Medulla oblongata (tissue), 1 donor: ENCODE data around the gene SPRING1.
"Not testable (repeated sequence)": the region's sequence is repeated elsewhere in the genome, so short reads cannot be mapped to it uniquely, and the experiment has no call there.

Experiments used
- DNase-seq: peaks from one replicate; pipeline ENCODE4 v3.0.0-alpha.2; 2015; ENCODE audit errors: extremely low spot score

SPRING1 gene, protein sequence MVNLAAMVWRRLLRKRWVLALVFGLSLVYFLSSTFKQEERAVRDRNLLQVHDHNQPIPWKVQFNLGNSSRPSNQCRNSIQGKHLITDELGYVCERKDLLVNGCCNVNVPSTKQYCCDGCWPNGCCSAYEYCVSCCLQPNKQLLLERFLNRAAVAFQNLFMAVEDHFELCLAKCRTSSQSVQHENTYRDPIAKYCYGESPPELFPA

DNA sequence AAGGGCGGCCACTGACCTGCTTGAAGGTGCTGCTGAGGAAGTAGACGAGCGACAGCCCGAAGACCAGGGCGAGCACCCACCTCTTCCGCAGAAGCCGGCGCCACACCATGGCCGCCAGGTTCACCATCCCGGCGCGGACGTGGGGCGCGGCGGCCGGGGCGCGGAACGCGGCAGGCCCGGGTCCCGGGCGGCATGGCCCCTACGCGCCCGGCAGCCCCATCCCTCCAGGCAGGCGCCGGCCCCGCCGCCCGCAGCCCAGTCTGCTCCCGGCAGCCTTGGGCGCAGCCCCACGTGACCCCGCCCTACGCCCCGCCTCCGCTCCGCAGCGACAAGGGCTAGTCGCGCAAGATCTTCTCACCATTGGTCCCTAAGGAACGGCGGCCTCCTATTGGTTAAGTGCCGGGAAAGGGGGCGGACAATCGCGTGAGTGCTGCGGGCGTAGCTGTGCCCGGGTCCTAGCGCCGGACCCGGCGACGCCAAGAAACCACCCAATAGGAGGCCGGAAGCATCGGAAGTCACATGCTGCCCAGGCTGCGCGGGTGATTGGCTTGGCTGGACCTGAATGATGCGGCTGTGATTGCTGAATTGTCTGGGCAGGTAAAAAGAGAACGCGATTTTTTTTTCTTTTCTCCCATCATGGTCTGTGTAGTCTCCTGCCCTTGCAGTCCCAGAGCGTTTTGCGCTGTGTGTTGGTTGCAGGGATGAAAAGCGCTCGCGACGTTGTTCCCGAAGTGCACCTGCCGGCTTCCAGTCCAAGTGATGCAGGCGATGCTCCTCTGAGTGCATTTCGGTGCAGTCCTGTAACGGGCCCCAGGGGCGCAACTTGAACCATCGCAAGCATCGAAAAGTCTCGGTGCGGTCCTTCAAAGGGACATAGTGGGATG is at the start of gene SPRING1, which contains the start of gene RNFT2:
Gene SPRING1 (minus strand): TSS at position 296 of the 884 bp plus-strand sequence. CDS start 169 bp downstream, at position 127.
Gene RNFT2 (plus strand): TSS at position 542 of the 884 bp plus-strand sequence. CDS start 2,183 bp downstream, outside the sequence.
- peak; percentile 100 for DNase-seq

DNA sequence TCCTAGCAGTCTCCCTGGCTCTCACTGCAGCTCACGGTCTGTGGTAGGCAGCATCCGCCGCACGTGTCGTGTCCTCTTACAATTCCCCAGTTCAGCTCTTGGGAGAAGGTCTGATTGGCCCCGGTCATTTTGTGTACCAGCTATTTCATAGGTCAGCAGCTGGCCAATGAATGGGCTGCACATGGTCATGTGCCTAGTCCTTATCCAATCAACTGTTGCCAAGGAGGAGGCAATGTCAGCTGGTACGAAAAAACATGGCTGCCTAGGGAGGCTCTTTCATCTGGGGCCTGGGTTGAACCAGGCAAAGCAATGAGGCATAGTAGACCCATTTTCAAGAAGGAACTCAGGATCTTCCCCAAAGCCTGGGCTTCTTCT is 46.4 kb upstream of the SPRING1 start:
- DNase-seq, result no peak

DNA sequence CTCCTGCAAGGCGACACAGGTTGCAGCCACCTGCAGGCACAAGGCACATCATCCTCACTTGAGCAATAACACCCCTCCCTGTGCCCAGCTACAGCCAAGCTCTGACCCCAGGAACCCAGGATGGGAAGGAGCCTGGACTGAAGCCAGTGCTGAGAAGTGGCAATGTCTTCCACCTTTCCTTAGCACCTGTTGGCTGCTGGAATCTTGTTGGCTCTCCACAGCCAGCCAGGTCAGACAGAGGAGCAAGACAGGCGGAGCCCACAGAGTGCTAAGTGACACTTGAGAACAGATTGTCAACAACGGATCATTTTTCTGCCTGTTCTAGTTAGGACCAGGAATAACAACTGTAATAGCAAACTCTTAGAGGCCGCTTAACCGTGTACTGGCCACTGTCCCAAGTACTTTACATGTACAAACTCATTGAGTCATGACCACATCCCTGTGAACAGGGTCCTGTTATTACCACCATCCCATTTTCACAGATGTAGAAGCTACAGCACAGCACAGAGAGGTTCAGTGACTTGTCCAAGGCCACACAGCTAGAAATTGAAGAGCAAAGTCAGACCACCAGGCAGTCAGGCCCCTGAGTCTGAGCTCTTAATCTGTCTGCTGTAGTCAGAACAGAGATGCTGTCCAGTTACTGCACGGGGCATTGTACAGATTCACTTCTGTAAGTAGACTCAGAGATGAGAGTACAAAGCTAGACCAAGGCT is 45.8 kb upstream of the SPRING1 start:
- DNase-seq, result no peak

DNA sequence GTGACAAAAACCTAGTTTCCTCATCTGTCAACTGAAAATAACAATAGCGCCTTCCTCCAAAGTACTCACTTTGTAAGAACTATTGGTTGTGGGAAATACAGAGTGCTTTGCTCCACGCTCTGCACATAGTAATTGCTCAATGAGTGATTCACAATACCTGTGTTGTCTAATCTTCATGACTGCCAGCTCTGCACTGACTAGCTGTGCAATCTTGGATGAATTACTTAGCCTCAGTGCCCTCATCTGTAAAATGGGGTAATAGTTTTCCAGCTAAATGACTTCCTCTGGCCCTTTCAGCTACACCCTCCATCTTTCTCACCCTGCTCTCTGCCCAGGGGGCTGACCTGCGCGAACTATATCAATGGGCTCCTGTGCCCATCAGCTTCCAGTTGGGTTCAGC is 43.1 kb upstream of the SPRING1 start:
- DNase-seq, result no peak

DNA sequence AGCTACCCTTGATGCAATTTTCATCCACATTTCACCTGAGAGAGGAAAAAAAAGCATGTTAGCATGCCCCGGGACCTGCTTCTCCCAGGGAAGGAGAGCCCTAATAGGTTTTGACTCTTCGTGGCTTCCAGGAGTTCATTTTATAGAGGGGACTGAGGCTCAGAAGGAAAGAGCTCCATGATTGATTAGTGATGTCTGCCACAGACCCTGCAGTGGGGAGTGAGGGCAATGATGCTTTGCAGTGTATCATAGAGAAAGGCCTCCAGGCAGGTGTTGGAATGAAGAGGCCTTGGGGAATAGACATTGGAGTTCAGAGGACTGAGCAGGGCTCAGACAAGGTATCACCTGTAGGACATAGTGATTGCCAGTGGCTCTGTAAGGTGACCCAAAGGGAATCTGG is 41.7 kb upstream of the SPRING1 start:
- no peak for DNase-seq

DNA sequence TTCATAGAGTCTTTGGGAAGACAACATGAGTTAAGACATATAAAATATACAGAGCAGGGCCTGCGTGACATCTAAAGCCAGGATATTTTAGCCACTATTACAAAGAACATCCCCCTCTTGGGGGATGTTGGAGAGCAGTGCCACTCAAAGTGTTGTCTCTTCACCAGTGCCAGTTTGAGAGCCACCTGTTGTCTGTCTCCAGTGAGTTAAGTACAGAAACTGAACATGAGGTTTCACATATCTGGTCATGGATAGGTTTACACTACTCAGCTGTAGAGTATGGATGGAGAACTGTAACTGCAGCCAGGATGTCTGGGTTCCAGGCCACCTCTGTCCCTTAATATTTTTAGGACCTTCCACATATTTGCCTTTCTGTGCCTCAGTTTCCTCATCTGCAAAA is 39.4 kb upstream of the SPRING1 start:
- no peak for DNase-seq

DNA sequence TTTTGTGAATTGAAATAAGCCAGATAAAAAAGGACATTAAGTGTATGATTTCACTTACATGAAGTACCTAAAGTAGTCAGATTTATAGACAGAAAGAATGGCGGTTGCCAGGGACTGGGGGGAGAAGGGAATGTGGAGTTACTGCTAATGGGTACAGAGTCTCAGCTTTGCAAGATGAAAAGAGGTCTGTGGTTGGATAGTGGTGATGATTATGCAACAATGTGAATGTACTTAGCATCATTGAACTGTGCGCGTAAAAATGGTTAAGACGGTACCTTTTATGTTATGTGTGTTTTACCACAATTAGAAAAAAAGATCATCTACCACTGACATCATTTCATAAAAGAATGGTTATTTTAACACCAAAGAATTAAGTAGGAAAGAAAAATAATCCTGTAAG is 36.2 kb upstream of the SPRING1 start:
- no peak for DNase-seq

DNA sequence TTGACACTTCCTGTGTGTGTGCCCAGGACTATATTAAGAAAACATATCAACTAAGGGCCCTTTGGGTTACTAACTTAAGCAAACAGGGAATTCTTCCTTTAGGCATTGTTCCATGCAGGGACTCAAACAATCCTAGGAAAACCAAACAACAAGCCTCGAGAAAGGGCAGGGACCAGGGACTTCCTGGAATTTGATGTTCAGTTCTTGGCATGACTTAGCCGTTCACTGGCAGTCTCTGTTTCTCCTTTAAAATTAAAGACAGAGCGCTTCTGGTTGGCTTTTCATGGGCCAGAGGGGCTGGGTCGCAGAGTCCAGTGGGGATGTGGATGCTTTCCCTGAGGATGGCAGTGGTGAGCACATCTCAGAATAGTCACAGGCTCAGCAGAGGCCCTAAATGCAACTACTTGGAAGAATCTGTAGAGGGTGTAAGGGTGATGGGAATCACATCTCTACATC is 35.4 kb upstream of the SPRING1 start:
- DNase-seq, result no peak

DNA sequence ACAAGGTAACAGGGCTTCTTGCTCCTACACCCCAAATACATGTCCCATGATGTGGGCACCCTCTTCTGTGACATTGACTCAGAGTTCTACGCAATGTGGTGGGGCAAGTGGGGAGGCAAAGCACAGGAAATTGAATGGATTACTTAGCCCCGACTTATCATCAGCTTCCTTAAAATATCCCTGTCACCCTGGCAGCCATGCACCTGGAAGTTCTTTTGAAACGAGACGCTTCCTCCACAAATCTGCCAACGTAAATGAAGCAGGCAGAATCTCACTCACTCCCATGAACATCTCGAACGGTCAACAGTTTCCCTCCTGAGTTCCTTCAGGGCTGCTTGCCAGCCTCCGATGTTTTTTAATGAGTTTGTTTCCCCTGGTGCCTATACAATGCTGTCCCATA is 33.8 kb upstream of the SPRING1 start:
- DNase-seq, result no peak

DNA sequence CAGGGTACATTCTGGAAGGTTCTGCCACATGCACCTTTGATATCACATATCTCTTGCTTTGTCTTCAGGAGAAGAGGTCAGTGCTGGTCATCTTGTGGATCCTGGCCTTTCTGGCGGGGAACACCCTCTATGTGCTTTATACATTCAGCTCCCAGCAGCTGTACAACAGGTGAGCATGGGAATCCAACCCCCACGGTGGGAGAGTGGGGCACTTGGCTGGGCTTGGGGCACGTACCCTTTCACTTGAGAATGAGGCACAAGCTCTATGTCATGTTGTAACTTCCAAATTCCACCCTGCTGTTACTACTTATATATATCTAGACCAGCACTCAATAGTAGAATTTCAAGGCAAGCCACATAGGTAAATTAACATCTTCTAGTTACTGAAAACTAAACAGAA is 28.9 kb upstream of the SPRING1 start:
- DNase-seq, result no peak

DNA sequence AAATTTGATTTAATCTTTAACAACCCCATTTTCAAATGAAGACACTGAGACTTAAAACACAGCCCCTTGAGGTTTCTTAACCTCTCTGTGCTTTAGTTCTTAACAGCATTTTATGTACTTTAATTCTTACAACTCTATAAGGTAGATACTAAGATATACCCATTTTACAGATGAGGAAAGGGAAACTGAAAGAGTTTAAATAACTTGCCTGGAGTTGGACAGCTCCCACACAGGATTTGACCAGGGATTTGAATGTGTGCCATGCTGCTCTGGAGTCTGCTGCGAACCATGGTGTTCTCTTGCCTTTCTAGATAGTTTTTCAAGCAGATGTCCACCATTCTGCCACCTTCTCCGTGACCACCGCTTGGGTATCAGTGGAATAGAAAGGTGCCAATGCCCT is 28.4 kb upstream of the SPRING1 start:
- DNase-seq, result no peak

DNA sequence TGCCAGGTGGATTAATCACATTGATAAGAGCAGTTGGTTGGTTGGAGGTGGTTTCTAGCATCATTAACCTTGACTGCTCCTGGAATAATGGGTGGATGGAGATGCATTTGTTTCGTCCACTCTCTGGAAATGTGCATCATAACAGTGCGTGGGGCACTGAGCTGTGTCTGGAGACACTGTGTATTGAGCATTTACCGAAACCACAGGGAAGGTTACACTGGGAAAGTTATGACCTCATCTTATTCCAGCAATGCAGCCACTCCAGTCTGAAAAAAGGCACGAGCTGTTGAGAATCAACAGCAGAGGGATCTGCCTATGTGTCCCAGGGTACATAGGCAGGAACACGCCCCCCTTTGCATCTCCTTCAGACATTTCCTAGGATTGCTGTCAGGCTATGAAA is 27.4 kb upstream of the SPRING1 start:
- DNase-seq, result no peak

DNA sequence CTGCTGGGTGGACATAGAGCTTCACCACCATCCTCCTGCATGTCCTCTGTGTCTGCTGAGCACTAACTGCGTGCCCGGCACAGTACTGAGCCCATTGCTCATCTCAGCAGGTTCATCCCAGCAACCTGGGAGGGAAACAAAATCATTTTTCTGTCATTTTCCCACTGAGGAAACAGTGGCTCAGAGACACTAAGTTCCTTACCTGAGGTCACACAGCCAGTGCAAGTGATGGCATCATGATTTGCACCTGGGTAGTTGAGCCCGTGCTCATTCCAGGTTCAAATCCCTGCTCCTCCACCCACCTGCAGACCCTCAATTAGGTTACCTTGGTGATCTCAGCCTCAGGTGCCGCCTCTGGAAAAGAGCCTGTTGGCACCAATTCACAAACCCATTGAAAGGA is 23.6 kb upstream of the SPRING1 start:
- no peak for DNase-seq

DNA sequence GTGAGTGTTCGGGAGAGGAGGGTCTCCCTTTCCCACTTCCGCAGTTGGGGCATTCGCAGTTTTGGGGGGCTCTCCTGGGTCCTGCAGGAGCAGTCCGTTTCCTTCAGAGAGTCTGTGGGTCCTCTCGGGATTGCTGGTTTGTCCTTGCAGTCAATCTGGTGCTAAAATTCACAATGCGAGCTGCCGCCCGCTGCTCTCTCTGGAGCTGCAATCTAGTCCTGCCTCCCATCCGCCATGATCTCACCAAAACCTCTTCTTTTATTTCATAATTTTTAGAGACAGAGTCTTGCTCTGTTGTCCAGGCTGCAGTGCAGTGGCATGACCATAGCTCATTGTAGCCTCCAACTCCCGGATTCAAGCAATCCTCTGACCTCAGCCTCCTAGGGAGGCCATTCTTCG is 22.8 kb upstream of the SPRING1 start:
- DNase-seq, result no peak

DNA sequence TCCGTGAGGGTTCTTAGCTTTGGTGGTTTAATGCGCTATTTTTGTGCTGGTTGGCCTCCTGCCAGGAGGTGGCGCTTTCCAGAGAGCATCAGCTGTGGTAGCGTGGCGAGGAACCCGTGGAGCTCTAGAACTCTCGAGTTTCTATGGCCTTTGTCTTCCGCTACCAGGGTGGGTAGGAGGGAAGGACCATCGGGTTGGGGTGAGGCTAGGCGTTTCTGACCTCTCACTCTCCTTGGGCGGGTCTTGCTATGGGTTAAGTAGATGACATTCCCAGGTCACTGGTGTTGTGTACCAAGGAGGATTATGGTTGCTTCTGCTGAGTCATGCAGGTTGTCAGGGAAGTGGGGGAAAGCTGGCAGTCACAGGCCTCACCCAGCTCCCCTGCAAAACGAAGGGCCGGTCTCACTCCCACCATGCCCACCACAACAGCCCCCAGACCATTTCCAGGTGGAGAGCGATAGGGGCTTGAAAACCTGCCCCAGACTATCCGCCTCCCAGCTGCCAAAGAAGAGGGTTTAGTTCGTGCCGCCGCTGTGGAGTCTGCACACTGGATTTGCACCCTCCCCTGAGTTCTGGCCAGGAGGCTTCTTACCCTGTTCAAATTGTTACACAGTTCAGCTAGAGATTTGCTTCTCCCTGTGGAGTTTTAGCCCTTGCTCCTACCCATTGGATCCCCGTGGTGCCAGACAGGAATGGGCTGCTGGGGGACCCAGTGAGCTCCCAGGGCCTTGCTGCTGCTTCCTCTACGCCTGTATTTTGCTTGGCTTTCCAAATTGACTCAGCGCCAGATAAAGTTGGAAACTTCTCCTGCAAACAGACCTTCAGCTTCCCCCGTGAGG is 22.1 kb upstream of the SPRING1 start:
- DNase-seq, result no peak

DNA sequence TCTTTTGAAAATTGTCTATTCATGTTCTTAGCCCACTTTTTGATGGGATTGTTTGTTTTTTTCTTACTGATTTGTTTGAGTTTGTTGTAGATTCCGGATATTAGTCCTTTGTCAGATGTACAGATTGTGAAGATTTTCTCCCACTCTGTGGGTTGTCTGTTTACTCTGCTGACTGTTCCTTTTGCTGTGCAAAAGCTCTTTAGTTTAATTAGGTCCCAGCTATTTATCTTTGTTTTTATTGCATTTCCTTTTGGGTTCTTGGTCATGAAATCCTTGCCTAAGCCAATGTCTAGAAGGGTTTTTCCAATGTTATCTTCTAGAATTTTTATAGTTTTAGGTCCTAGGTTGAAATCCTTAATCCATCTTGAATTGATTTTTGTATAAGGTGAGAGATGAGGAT is 16.9 kb upstream of the SPRING1 start:
- not testable (repeated sequence) for DNase-seq

DNA sequence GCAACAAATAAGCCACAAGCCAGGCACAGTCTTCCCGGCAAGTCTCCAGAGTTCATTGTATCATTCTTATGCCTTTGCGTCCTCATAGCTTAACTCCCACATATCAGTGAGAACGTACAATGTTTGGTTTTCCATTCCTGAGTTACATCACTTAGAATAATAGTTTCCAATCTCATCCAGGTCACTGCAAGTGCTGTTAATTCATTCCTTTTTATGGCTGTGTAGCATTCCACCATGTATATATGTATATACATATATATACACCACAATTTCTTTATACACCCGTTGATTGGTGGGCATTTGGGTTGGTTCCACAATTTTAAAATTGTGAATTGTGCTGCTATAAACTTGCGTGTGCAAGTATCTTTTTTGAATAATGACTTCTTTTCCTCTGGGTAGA is 16.2 kb upstream of the SPRING1 start:
- DNase-seq, result not testable (repeated sequence)

DNA sequence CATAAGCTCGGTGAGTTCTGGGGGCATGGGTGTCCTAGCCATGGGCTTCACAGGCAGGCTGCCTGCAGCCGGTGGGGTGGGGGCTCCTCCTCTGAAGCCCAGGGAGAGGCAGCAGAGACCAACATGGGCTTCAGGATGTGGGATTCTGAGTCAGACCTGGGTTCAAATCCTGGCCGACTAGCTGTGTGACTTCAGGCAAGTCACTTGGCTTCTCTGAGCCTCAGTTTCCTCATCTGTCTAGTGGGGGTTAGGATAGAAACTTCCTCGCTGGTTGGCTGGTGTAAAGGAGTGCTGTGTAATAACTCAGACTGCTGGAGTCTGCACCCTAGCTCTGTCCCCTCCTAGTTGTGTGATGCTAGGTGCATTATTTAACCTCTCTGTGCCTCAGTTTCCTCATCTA is 12.4 kb upstream of the SPRING1 start:
- DNase-seq, result no peak

DNA sequence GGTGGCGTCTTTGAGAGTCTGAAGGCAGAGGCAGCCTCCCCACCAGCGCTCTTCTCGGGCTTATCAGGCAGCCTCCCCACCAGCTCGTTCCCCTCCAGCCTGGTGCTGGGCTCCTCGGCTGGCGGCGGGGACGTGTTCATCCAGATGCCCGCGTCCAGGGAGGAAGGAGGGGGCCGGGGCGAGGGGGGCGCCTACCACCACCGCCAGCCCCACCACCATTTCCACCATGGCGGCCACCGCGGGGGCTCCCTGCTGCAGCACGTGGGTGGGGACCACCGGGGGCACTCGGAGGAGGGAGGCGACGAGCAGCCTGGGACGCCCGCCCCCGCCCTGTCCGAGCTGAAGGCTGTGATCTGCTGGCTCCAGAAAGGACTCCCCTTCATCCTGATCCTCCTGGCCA is 12.0 kb upstream of the SPRING1 start:
- DNase-seq, result no peak

DNA sequence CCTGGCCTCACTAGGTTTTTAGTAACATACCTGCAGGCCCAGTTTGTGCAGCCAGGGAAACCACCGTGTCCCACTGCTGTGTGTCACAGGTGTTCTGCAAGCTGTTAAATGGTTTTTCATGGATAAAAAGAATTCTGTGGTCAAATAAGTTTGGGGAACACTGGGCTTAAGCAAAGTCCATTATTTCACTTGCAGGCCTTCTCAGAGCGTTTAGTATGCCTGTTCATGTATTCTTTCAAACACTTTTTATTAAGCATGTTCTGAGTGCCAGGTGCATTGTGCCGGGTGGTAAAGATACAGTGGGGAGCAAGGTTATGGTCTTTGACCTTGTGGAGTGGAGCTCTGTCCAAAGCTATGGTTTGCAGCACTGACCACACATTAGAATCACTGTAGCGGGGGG is 7.7 kb upstream of the SPRING1 start:
- DNase-seq, result no peak

DNA sequence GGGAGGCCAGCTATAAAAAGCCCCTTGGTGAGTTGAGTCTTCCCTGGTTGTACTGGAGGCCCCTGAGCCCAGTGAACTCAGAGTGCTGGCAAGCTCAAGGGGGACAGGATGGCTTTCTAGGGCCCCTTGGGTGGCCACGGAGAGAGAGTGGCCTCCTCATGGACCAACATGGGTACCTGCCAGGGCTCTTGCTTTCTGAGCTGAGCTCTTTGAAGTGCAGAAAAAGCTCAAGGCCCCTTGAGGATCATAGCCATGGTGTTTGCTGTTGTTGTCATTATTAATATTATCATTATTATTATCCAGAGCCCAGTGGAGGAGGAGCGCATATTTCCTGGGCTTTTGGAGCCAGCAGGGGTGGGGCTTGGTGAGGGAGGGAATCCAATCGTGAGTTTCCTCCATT is 6.9 kb upstream of the SPRING1 start:
- no peak for DNase-seq

DNA sequence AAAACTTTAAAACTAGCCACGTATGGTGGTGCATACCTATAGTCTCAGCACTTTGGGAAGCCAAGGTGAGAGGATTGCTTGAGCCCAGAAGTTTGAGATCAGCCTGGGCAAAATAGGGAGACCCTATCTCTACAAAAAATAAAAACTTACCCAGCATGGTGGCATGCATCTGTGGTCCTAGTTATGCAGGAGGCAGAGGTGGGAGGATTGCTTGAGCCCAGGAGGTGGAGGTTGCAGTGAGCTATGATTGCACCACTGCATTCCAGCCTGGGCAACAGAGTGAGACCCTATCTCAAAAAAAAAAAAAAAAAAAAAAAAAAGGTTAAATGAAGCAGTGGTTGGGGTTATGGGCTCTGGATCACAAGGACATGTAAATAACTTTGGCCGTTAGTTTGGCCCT is 4.9 kb upstream of the SPRING1 start:
- not testable (repeated sequence) for DNase-seq
